Fibroblast of pulmonary artery (primary cell): ENCODE results near the gene PNMA8A.
A peak's percentile ranks its signal among the peaks of the same experiment; 100 is the strongest.

ENCODE experiments used
- DNase-seq: peaks from one replicate; pipeline ENCODE4 v3.0.0-alpha.2; 2010; ENCODE audit warnings: low read depth
- H3K4me3 ChIP-seq: replicated peaks from 2 replicates; pipeline ENCODE4 v1.5.1; 2011; ENCODE audit warnings: low read depth, mild to moderate bottlenecking, control low read depth, low read length, moderate library complexity
- TF ChIP-seq, protein P1 (sequence below): IDR thresholded peaks from 2 replicates; pipeline ENCODE4 v1.5.1; 2011; ENCODE audit warnings: mild to moderate bottlenecking, control low read depth, low read length, inconsistent platforms; ENCODE audit errors: missing control alignments

Gene PNMA8A

GRCh38 chr19:46429999-46430398, 41.4 kb downstream of the PNMA8A start:
- TF ChIP-seq, protein P1, sequence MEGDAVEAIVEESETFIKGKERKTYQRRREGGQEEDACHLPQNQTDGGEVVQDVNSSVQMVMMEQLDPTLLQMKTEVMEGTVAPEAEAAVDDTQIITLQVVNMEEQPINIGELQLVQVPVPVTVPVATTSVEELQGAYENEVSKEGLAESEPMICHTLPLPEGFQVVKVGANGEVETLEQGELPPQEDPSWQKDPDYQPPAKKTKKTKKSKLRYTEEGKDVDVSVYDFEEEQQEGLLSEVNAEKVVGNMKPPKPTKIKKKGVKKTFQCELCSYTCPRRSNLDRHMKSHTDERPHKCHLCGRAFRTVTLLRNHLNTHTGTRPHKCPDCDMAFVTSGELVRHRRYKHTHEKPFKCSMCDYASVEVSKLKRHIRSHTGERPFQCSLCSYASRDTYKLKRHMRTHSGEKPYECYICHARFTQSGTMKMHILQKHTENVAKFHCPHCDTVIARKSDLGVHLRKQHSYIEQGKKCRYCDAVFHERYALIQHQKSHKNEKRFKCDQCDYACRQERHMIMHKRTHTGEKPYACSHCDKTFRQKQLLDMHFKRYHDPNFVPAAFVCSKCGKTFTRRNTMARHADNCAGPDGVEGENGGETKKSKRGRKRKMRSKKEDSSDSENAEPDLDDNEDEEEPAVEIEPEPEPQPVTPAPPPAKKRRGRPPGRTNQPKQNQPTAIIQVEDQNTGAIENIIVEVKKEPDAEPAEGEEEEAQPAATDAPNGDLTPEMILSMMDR = no peak
- DNase-seq = no peak
- H3K4me3 ChIP-seq = no peak overlapping the region

- TF ChIP-seq, protein P1 = no peak
- no peak within 1 kb of the TSS for H3K4me3 ChIP-seq
- DNase-seq = peak; percentile 53
These were observed 42.9 kb downstream of the PNMA8A start, which contains the start of gene PNMA8C for GRCh38 chr19:46428239-46429135. PNMA8C (minus strand) TSS chr19:46428936; CDS start chr19:46428359, 577 bp downstream.

DNA sequence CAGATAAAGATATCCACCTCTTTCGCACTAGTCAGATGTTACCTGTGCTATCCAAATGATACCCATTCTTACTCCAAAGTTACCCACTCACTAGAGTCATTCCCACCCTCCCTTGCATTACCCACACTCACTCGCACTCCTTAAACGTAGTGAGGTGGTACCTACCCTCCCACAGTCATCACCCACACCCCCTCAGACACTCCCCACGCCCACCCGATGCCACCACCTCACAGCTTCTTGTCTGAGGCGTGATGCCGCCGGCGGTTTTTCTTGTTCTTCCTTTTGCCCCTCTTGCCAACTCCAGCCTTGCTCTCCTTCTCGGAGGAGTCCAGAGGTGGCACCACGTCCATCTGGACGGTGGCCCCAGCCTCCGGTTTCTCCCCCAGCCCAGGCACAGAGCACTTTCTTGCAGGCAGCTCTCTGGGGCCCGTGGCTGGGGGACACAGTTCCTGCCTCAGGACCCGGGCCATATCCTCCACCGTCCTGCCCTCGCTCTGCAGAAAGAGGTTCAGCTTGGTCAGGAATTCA, 43.8 kb downstream of the PNMA8A start:
- no peak overlapping the region for H3K4me3 ChIP-seq
- DNase-seq = no peak
- TF ChIP-seq, protein P1 = no peak

- peak overlapping the region; percentile 62 for H3K4me3 ChIP-seq
- TF ChIP-seq, protein P1 = no peak
These were observed 44.7 kb downstream of the PNMA8A start for GRCh38 chr19:46426506-46427162.

GRCh38 chr19:46426035-46426505, 45.3 kb downstream of the PNMA8A start:
- DNase-seq = no peak
- H3K4me3 ChIP-seq = peak overlapping the region; percentile 62
- TF ChIP-seq, protein P1 = no peak

More at GRCh38 chr19:46426506-46427162, 44.7 kb downstream of the PNMA8A start:
- peak; percentile 83 for DNase-seq

DNA sequence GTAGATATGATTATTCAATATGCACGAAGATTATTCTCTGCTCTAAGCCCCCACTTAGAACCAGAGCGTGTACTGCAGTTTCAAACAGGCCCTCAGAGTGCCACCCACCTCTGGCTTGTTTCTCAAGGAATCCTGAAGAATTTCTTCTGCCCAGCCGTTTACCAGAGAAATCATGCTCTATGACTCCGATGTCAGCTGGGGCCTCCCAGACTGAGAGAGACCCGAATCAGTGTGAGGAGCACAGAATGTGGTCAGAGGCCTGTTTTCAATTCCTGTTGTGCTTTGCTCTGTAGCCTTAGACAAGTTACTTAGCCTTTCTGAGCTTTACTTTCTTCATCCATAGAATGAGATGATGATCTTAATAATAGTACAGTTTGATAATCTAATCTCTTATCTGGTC, 48.2 kb downstream of the PNMA8A start:
- TF ChIP-seq, protein P1 = no peak
- no peak overlapping the region for H3K4me3 ChIP-seq
- no peak for DNase-seq
